HG02884 (cell line): ENCODE data around the gene EXOC2.

Experiments
- ATAC-seq: cut with Tn5 transposase; IDR thresholded peaks from one replicate; pipeline ENCODE4 v1.9.1; 2021; ENCODE audit warnings: mild to moderate bottlenecking, moderate library complexity; ENCODE audit not compliant: unreplicated experiment

EXOC2 gene, protein sequence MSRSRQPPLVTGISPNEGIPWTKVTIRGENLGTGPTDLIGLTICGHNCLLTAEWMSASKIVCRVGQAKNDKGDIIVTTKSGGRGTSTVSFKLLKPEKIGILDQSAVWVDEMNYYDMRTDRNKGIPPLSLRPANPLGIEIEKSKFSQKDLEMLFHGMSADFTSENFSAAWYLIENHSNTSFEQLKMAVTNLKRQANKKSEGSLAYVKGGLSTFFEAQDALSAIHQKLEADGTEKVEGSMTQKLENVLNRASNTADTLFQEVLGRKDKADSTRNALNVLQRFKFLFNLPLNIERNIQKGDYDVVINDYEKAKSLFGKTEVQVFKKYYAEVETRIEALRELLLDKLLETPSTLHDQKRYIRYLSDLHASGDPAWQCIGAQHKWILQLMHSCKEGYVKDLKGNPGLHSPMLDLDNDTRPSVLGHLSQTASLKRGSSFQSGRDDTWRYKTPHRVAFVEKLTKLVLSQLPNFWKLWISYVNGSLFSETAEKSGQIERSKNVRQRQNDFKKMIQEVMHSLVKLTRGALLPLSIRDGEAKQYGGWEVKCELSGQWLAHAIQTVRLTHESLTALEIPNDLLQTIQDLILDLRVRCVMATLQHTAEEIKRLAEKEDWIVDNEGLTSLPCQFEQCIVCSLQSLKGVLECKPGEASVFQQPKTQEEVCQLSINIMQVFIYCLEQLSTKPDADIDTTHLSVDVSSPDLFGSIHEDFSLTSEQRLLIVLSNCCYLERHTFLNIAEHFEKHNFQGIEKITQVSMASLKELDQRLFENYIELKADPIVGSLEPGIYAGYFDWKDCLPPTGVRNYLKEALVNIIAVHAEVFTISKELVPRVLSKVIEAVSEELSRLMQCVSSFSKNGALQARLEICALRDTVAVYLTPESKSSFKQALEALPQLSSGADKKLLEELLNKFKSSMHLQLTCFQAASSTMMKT

DNA sequence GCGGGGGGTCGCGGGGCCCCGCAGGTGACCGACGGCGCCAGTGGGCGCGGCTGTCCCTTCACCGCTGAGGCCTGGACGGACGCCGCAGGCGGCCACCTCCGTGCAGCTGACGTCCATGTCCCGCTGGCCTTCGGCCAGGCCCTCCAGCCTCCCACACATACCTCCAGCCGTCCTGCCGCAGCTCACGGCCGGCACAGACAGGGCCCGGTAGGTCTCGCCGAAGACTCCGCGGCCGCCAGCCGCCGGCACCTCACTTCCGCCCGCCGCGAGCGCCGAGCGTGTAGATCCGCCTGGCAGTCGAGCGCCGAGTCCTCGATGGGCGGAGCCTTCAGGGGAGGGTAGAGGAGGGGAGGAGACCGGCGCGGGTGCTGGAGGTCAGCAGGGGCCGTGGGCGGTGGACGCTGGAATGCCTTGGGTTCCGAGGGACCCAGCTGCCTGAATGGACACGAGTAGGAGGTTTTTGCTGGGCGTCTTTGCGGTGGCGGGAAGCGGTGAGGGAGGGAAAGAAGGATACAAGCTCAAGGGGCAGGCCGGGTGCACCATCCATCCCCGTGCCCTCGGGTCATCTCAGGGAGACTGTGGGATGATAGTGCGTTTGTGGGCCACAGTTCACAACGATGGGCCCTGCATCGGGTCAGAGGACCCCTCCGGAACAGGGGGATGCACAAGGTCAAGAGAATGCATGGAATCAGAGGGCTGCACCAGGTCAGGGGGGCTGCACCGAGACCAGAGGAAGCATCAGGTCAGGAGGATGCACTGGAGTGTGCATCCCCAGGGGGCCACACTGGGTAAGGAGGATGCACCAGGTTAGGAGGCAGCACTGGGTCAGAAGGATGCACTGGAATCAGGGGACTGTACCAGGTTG is at the start of gene EXOC2:
Gene EXOC2, minus strand, starts transcription at position 282 of the 865 bp plus-strand sequence. CDS start 55,321 bp downstream, outside the sequence.
- peak; percentile 93 for ATAC-seq

DNA sequence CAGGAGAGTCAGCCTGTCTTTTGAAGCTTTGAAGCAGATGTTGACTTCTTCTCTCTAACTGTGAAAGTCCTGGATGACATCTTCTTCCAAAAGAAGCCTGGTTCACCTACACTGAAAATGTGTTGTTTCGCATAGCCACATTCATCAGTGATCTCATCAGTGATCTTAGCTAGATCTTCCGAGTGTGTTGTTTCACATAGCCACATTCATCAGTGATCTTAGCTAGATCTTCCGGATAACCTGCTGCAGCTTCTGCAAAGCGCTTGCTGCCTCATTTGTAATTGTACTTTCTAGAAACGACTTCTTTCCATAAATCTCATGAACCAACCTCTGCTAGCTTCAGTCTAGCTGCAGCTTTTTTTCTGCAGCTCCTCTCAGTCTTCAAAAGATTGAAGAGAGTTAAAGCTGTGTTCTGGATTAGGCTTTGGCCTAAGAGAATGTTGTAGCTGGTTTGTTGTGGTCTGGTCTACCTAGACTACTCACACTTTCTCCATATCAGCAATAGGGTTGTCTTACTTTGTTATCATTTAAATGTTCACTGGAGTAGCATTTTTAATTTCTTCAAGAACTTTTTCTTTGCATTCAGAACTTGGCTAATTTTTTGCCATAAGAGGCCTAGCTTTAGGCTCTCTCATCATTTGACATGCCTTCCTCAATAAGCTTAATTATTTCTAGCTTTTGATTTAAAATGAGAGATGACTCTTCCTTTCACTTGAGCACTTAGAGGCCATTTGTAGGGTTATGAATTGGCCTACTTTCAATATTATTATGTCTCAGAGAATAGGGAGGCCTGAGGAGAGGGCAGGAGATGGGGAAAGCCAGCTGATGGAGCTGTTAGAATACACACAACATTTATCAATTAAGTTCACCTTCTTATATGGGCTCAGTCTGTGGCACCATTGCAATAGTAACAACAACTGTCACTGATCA is 48.7 kb upstream of the EXOC2 start:
- ATAC-seq, result no peak

DNA sequence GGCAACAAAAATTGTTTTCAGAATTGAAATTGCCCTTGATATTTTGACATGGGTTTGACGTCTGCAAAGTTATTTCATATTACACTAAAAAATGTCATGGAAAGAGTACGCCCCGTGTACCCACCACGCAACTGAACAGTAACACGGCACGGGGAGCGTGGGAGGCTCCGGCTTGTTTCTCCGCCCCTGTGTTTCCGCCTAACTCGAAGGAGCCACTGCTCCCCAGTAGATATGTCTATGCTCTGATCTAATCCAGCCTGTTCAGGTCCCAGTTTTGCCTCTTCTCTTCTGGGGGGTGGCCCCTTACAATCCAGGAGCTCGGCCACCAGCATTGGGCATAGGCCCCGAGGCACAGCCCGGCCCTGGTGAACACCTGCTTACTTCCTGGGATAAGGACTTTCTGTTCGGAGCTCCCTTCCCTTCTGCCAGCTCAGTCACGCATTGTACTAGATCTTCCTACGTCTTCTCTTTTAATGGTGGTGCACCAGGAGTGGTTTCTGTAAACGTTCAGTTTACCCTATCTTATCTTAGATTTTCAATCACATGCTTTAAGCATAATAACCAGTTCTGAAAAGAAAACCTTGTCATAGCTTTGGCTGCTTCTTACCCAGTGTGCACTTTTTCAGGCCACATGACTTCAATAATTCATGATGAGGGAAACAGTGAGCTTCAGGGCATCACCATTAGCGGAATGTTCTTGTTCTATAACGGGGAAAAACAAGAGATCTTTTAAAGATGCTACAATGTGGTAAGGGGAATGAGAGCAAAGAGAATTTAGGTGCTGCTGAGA is 43.9 kb upstream of the EXOC2 start:
- no peak for ATAC-seq

DNA sequence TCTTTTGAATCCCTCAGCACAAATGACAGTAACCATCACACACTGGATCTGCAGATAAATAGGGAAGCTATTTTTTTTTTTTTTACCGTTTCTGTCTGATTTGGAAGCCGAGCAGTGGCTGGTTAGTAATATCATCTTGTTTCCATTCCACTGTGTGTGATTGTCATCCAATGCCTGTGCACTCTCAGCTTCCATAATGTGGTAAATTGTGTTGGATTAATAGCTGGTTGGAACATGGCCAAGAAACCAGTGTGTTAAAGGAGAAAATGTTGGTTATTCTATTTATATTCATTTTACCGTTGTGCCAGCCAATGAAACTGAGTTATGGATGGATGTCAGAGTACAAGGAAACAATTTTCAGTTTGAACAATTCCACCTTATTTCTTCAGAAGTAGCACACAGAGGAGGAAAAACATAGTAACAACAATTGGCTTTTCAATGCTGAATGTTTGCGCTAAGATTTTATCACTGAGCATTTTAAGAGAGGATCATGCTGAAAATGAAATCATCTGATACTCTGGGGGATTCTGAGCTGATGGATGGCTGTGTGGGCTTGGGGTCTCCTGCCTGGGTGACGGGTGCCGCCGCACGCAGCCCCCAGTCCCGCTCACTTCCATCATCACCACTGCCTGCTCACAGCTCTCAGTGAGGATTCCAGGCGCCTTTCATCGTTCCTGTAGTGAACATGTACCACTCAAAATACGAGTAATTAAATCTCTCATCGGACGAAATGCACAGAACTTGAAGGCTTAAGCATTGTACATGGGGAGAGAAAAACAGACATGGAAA is 40.7 kb upstream of the EXOC2 start:
- no peak for ATAC-seq

DNA sequence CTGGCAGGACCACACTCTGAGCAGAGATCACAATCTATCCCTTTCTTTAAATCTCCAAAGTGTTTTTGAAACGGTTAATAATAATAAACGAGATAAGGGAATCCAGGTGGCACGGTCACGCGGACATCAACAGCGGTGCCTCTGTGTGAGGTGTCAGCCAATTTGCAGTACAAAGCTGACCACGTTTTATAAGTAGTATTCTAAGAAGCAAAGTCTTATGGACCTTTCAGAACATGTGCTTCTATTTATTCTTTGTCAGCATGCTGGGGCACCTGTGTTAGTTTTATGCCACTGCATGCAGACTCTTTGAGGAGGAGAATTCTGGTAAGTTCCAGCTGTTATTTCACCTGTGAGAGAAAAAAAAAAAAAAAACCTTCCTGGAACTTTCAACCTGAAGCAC is 39.0 kb upstream of the EXOC2 start:
- ATAC-seq, result no peak

DNA sequence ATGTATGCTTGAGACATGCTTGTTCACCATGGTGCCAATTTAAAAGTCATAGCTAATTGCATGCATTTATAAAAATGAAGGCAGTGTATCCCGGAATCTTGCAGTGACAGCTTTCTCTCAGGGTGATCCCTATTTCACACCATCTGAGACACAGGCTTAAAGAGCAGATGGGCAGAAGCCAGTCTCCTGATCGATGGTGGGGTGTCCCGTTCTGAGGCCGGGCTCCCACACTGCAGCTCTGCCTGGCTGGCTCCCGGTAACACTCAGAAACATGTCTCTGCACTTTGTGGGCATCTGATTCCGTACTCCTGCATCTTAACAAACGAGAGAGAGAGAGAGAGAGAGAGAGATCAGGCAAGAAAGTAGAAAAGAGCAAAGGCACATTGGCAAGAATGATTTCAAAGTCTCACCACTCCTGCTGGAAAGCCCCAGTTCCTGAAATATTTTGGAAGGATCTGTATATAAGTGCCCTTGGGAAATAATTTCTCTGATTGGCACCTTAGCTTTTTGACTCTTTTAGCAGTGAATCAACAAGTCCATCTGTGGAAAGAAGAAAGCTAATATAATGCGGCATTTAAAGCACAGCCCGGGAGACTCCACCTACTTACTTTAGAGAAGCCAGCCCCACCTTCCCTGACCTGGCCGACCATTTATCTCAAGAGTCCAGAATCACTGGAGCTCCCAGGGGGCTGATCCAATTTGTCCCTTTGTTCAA is 36.8 kb upstream of the EXOC2 start:
- no peak for ATAC-seq

DNA sequence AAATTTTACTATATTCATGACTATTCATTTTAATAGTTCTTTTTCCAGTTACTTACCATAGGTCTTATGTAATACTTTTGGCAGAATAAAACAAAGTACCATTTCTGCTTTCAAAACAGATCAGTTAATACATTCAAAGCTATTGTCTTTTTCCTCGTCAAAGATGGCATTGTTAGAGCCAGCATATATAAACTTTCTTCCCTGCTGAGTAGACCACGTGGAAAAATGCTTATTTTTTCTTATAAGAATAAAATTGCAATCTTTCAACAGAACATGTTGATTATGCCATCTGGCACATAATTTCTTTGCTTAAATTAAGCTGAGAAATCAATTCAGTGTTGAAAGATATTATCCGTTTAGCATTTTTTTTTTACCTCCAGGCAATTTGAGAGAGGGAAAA is 34.9 kb upstream of the EXOC2 start:
- ATAC-seq, result no peak

DNA sequence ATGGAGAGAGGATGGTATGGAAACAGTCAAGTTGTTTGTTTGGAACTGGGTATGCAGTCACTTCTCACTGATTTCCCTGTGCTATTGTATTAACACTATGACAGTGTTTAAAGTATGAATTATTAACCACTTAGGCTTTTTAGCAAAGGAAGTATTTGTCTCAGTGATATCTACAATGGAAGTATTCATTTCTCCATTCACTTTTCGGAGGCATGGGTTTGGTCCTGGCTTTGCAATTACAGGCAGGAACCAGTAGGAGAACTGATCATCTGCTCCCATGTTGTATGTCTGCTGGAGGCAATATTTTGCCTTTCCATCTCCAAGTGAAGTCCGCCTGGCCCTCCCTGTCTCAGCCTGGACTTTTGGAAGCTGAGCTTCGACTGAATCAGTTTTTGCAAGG is 30.6 kb upstream of the EXOC2 start:
- no peak for ATAC-seq

DNA sequence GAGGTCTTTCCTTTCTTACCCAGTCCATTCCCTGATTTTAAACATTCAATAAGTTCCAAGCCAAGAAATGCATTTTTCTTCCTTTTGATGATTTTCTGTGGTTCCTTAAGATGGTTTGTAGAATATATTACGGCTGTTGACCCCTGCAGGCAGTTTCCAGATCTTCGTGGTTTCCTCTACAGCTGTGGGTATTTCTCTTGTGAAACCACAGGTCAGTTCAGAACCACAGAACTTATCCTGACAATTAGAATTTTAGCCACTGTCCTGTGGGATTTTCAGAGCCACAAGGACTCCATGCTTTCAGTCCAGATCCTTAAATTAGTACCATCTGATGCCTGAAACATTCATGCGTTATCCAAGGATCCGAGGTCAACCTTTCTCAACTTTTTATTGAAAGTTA is 29.7 kb upstream of the EXOC2 start:
- ATAC-seq, result no peak

DNA sequence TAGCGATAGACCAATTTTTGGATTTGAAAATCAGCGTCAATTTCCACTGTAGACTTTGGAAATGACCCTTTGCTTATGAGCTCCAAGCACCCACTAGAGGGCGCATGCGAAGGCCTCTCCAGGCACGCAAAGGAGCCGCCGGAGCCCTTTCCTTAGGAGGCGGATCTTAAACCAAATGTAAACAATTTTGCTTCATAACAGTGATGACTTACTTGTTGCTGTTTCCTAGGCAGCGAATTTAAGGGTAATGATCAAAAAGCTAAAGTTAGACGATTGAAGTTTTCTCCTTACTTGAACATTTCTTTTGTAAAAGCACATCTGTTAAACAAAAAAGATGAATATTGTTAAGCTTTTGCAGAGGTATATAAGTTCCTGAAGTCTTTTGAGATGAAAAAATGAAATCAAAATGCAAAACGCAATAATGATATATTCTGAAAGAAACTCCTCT is 29.2 kb upstream of the EXOC2 start:
- ATAC-seq, result no peak

DNA sequence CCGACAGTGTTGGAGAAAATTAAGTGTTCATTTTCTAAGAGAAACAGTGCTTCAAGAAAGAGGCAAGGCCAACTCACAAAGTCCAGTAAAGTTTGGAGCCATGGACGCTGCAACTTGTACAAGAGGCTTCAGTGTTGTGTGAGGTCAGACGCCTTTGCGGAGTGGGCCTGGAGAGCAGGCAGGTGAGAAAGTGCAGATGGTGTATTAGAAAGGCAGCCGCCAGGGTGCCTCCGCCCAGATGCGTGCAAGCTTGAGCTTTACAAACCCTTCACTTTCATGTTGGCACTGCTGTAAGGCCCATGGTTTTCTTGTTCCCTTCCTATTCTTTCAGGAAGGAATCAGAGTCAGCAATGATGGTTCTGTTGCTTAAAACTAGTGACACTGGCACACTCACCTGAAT is 25.4 kb upstream of the EXOC2 start:
- ATAC-seq, result no peak

DNA sequence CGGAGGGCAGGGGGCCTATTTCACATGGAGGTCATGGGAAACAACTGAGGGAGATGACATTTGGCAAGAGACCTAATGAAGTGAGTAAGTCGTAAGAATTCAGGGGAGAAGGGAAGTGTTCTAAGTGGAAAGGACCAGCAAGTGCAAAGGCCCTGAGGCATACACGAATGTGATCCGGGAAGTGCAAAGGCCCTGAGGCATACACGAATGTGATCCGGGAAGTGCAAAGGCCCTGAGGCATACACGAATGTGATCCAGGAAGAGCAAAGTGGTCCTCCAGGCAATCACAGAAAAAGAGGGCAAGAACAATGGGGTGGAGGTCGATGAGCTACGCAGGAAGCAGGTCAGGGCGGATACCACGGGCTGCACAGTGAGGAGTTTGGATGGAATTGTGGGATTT is 24.2 kb upstream of the EXOC2 start:
- ATAC-seq, result no peak

DNA sequence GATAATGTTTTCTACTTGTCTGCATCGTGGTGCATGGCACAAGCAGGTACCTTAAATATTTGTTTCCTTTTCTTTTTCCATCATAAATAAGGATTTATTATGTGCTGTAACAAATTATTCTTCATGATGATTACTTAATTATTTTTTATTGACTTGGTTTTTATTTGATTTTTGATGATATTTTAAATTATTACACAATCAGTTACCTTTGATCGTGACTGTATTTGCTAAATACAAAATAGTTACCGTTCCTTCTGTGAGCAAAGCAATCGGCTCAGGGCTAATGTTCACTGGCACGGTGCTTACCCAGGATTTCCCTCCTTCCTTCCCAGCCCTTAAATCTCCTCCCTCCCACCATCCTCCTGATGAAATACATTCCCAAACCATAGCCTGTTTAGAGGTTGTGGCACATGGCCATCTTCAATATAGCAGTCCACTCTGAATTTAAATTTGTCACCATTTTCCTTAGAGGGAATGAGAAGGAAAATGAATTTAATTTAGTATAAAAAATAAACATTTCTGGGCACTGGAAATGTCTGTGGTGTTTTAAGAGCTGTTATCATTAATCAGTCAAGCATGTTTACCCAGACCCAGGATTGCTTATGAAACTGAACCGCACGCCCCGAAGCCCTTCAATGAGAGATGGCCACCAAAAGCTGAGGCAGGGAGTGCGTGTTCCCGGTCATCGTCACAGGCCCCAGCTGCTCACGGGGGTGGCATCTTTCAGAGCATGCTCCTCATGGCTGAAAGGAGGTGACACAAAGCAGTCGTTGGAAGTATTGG is 23.0 kb upstream of the EXOC2 start:
- no peak for ATAC-seq

DNA sequence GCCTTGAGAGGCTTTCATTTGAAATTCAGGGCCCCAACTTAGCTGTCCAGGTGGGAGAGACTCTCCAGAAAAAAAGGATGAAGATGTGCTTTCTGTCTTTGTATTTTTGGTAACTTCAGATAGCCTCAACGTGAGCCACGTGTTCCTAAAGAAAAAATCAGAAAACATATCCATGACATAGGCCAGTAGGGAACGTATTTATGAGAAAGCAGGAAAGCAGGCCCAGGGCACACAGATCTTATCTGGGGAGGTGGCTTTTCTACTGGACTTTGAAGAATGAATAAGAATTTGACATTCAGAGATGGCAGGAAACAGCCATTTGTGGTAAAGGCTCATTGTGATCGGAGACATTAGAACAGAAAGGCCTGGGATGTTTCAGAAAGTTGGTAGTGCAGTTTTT is 21.2 kb upstream of the EXOC2 start:
- ATAC-seq, result no peak

DNA sequence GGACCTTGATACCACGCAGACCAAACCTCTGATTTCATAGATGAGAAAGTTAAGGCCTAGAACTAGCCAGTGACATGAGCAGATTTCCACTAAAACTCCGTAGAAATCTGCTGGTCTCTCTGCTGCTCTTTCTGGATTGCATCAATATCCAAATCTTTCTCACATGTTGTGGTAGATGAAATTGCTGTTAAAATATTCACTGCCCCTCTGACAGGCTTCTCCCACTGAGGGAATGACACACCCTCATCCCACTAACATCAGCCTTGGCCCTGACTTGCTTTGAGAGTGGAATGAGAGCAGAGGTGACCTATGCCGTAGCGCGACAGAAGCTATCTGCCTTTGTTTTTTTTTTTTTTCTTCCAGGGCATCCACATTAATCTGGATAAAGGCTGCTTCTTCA is 20.4 kb upstream of the EXOC2 start:
- no peak for ATAC-seq

DNA sequence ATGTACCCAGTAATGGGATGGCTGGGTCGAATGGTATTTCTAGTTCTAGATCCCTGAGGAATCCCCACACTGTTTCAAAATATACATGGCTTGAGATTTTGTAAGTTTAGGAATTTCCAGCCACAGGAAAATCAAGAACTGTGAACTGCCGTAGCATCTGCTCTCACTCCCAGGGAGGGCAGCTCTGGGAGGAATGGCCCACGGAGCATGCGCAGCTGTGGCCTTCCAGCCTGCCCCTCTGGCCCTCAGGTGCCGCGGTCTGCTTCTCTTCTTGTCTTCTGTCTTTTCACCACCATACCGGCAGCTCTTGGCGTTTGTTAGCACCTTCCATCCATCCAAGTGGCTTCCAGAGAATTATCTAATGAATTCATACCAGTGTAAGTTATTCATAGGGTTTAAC is 19.9 kb upstream of the EXOC2 start:
- no peak for ATAC-seq

DNA sequence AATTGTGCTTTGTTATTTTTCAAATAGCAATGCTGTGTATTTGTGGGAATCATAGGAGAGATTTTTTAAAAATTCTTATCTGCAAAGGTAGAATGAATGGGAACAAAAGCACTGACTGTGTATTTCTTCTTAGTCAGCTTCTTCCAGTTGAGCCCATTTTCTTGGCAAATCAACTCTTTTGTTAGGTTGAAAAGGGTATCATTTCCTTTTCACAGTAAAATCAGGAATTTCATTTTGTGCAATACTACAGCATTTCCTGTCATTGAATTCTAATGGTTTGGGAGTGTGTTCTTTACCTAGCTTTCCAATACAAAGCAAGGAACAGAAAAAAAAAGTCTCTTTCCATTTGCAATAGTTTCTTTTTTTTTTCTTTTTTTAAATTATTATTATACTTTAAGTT is 19.0 kb upstream of the EXOC2 start:
- no peak for ATAC-seq
